ENCODE results near the gene OTOS. TPM values are rescaled to one million over a fixed set of nuclear protein-coding genes. Genes with fewer than 3 reads are reported as not detected.

The OTOS gene
- total and polyA plus RNA-seq, 9 of the 15 experiments (the other 6 are each of a cell fraction or from before 2014, with no cell fraction given): not detected

DNA sequence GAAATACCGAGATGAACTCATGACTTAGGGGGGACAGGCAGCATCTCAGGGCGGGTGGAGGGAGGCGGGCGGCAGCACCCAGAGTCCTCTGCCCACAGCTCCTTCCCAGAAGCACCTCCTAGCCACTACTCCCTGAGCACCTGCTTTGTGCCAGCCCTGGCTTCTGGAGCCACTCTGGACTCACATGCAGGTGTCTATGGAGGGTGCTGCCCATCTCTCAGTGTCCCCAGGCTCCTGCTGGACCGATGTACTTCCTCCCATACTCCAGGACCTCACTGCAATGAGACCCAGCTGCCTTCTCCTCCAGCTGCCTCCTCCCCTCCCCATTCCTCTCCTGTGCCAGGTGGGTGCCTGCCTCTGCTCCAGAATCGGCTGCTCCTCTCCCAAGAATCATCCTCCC, 22.1 kb upstream of the OTOS start:
- Histone ChIP-seq H4K20me1 (replicated peaks; ENCODE audit: control insufficient read depth, insufficient read depth, low read length) (no peaks in the 10 kb centered on the region), H3K9ac (ENCODE audit: insufficient read depth in 1 of 2, low read depth in 2 of 2, low read length in 2 of 2) (no peak overlapping the region), H3K27ac (ENCODE audit: extremely low read depth, low read depth, low read length) (no peak overlapping the region), H3K79me2 (ENCODE audit: control insufficient read depth, insufficient read depth, low read length) (no peaks in the 10 kb centered on the region), H3K4me3 (no peak overlapping the region), H3K4me1 (replicated peaks in 1 of 2; ENCODE audit: control insufficient read depth in 2 of 2, insufficient read depth in 2 of 2, low read length in 2 of 2) (no peaks in the 10 kb centered on the region), H3K4me2 (ENCODE audit: insufficient read depth, low read length) (no peak overlapping the region), H2AFZ (ENCODE audit: low read depth, low read length) (no peak overlapping the region), H3K9me1 (ENCODE audit: control insufficient read depth, insufficient read depth, low read length) (peaks cover 2% of the 10 kb centered on the region), H3K27me3 (ENCODE audit: control insufficient read depth in 2 of 2, insufficient read depth in 2 of 2, low read length in 2 of 2) (peaks cover 0 to 26% of the 10 kb centered on the region in 2 experiments; a peak in 2 of 5 replicates), H3K9me3 (replicated peaks; ENCODE audit: control insufficient read depth, insufficient read depth, low read depth, low read length) (no peaks in the 10 kb centered on the region), H3K36me3 (ENCODE audit: control insufficient read depth, insufficient read depth, low read length) (no peaks in the 10 kb centered on the region)
- in situ Hi-C loops (cut with MboI) (no loop called here), intact Hi-C loops (cut with micrococcal nuclease) (no loop called here)
- BruUV-seq (replicated peaks): no TSS peak
- DNase-seq (ENCODE audit: extremely low read depth in 1 of 4, low spot score in 3 of 4) (no peak), FAIRE-seq (no peak), ATAC-seq (no peak)
- ChIA-PET POLR2A (no interaction called here), CTCF (ENCODE audit: low intra/inter-chr PET ratio) (no interaction called here)
- TF ChIP-seq HDAC1 (IDR thresholded peaks at IDR 0.05) (no peak), SAP30 (IDR thresholded peaks at IDR 0.05; ENCODE audit: borderline replicate concordance, insufficient read depth, low read depth, low read length, poor library complexity, severe bottlenecking) (no peak), ZNF174 (CRISPR knock-in tag; IDR thresholded peaks at IDR 0.05) (no peak), KAT2B (IDR thresholded peaks at IDR 0.05; ENCODE audit: low read depth, low read length) (no peak), MXI1 (IDR thresholded peaks at IDR 0.05; ENCODE audit: low read depth, low read length) (no peak), DLX4 (CRISPR knock-in tag; IDR thresholded peaks at IDR 0.05) (no peak), ZNF436 (CRISPR knock-in tag; IDR thresholded peaks at IDR 0.05) (no peak), MCM7 (IDR thresholded peaks at IDR 0.05) (no peak)
- TF ChIP-seq, protein P1, sequence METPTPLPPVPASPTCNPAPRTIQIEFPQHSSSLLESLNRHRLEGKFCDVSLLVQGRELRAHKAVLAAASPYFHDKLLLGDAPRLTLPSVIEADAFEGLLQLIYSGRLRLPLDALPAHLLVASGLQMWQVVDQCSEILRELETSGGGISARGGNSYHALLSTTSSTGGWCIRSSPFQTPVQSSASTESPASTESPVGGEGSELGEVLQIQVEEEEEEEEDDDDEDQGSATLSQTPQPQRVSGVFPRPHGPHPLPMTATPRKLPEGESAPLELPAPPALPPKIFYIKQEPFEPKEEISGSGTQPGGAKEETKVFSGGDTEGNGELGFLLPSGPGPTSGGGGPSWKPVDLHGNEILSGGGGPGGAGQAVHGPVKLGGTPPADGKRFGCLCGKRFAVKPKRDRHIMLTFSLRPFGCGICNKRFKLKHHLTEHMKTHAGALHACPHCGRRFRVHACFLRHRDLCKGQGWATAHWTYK (CRISPR knock-in tag; IDR thresholded peaks at IDR 0.05): no peak
- TF ChIP-seq, protein P2, sequence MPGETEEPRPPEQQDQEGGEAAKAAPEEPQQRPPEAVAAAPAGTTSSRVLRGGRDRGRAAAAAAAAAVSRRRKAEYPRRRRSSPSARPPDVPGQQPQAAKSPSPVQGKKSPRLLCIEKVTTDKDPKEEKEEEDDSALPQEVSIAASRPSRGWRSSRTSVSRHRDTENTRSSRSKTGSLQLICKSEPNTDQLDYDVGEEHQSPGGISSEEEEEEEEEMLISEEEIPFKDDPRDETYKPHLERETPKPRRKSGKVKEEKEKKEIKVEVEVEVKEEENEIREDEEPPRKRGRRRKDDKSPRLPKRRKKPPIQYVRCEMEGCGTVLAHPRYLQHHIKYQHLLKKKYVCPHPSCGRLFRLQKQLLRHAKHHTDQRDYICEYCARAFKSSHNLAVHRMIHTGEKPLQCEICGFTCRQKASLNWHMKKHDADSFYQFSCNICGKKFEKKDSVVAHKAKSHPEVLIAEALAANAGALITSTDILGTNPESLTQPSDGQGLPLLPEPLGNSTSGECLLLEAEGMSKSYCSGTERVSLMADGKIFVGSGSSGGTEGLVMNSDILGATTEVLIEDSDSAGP (CRISPR knock-in tag; IDR thresholded peaks at IDR 0.05): no peak
- TF ChIP-seq, protein P3, sequence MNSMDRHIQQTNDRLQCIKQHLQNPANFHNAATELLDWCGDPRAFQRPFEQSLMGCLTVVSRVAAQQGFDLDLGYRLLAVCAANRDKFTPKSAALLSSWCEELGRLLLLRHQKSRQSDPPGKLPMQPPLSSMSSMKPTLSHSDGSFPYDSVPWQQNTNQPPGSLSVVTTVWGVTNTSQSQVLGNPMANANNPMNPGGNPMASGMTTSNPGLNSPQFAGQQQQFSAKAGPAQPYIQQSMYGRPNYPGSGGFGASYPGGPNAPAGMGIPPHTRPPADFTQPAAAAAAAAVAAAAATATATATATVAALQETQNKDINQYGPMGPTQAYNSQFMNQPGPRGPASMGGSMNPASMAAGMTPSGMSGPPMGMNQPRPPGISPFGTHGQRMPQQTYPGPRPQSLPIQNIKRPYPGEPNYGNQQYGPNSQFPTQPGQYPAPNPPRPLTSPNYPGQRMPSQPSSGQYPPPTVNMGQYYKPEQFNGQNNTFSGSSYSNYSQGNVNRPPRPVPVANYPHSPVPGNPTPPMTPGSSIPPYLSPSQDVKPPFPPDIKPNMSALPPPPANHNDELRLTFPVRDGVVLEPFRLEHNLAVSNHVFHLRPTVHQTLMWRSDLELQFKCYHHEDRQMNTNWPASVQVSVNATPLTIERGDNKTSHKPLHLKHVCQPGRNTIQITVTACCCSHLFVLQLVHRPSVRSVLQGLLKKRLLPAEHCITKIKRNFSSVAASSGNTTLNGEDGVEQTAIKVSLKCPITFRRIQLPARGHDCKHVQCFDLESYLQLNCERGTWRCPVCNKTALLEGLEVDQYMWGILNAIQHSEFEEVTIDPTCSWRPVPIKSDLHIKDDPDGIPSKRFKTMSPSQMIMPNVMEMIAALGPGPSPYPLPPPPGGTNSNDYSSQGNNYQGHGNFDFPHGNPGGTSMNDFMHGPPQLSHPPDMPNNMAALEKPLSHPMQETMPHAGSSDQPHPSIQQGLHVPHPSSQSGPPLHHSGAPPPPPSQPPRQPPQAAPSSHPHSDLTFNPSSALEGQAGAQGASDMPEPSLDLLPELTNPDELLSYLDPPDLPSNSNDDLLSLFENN (IDR thresholded peaks at IDR 0.05; ENCODE audit: low read depth in 2 of 2, low read length in 2 of 2): no peak
- TF ChIP-seq, protein P4, sequence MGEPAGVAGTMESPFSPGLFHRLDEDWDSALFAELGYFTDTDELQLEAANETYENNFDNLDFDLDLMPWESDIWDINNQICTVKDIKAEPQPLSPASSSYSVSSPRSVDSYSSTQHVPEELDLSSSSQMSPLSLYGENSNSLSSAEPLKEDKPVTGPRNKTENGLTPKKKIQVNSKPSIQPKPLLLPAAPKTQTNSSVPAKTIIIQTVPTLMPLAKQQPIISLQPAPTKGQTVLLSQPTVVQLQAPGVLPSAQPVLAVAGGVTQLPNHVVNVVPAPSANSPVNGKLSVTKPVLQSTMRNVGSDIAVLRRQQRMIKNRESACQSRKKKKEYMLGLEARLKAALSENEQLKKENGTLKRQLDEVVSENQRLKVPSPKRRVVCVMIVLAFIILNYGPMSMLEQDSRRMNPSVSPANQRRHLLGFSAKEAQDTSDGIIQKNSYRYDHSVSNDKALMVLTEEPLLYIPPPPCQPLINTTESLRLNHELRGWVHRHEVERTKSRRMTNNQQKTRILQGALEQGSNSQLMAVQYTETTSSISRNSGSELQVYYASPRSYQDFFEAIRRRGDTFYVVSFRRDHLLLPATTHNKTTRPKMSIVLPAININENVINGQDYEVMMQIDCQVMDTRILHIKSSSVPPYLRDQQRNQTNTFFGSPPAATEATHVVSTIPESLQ (CRISPR knock-in tag; IDR thresholded peaks at IDR 0.05): no peak
- 0% methylated on average over 2 of the region's 6 CpGs for WGBS (ENCODE audit: insufficient coverage, low coverage, missing lambda C conversion rate)
